ENCODE results near the gene CYFIP1.

CYFIP1 gene

GRCh38 chr15:22915866-22916515, 64.2 kb downstream of the CYFIP1 start:
- DNase-seq = no peak

DNA sequence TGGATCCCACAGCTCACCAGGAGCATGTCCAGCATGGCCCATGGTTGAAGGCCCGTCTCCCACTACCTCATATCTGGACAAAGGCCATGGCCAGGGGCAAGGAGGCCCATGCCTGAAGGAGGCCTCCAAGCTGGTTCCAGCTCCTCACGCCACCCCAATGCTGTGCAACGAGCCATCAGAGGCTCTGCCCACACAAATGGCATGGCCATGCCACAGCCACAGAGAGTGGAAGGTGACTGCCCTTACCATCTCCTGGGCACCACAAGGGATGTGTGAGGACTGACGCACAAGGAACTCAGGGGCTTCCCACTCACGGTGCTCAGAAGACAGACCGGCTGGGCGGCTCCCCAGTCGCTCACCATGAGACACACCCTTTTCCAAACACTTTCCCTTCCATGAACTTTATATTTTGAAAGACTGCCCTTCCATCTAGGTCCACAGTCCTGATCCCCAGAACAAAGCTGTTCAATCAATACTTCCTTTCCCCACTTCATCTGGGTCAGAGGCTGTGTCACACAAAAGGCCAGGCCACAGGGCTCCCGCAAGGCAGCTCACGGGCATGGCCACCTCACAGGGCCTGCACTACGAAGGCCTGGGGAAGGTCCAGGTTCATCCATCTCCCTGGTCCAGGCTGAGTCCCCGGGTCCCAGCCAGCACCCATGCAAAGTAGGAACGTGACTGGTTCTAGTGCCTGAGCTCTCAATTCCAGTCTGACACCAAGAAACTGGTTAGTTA, 66.4 kb downstream of the CYFIP1 start:
- DNase-seq = no peak

GRCh38 chr15:22912256-22912655, 67.9 kb downstream of the CYFIP1 start:
- DNase-seq = no peak

DNA sequence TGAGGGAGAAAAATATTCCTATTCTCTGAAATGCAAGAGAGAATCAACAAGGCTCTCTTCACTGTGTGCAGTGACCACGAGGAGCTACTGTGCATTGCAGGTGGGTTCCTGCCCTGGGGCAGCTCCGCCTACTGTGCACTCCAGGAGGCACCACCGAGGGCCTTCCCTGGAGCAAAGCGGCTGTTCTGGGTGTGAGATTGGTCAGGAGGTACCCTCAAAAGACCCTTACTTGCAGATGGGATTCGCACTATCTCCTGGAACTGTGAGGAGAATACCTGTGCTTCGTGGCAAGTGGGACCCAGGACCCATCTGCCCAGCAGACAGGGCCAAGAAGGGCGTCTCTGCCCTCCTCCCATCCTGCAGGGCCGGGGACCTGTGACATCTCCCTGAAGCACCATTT, 68.9 kb downstream of the CYFIP1 start:
- DNase-seq = no peak

DNA sequence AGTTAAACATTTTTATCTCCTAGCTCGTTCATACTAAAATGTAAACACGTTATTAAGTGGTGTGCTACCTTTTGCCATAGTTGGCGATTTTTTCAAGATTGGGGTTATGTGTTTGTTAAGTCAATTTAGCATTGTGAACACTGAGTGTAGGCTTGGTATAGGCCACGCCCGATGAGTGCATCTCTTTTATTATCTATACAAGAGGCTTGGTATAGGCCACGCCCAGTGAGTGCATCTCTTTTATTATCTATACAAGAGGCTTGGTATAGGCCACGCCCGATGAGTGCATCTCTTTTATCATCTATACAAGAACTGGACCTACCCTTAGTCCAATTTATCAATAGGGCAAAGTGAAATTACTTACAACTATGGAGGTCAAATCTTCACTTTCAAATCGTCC, 71.3 kb downstream of the CYFIP1 start:
- DNase-seq = no peak

DNA sequence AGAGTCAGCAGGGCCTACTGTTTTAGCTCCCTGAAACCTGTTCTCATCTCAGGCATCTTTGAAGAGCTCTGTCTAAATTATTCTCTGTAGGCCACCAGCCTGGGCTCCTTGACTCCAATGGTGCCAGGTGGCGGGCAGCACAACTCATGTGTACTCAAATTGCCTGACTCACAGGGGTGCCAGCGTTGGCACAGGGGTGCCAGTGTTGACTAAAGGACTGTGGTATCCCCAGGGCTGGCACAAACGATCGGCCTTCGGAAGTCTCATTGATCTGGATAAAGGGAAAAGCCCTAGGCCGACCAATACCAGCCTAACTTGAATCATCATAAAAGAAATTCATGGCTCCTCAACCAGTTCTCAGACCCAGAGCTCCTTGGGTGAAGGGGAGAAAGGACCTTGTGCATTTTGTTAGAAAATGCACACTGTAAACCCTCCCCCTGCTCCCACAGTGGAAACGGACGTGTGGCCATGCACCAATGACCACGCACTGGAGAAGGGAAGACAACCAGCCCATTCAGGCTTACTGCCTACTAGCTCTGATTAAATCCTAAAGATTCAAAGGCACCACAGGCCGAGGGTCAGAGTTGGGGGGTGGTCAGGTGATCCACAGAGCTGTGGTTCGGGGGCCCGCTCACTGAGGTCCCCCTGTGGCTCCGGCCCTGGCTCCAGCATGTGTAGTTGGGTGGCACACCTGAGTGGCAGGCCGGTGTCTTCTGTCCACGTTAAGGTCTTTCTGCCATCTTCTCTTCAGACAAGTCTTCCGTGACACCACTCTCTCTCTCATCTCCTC, 72.8 kb downstream of the CYFIP1 start:
- DNase-seq = no peak

DNA sequence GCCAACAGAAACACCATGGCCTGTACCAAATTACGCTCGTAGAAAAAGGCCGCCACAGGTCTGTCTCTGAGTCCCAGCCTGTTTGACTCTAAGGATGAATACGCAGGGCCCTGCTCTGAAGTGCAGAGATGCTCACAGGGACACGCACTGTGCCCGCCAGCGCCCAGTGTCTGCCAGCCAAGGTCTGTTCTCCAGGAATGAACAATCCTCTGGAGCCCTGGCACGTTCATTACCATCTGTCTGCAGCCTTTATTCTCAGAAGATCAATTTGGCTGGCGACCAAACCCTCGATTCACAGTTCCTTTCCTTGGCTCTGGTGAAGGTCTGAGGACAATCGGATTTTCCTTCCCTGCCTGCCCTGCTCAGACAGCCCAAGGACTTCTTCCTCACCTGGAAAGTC, 75.4 kb downstream of the CYFIP1 start:
- no peak for DNase-seq

- DNase-seq = no peak
These were observed 76.1 kb downstream of the CYFIP1 start for GRCh38 chr15:22903961-22904534.

DNA sequence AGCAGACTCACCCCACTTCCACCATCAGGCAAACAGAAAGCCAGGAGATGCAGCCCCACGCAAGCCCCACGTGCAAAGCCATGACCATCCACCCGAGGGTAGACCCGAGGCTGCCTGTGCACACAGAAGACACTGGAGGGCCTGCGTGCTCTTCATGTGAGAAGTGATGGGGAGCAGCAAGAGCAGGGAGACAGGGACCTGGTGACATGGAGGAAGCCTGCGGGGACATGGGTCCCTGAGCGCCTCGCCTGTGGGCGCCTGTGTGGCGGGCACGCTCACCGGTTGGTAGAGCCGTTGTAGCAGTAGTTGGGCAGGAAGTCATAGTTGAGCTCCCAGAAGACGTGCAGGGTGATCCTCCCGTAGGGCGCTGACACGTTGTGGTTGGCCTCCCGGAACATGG, 76.7 kb downstream of the CYFIP1 start:
- no peak for DNase-seq

- DNase-seq = no peak
These were observed 77.2 kb downstream of the CYFIP1 start for GRCh38 chr15:22902981-22903380.

GRCh38 chr15:22902578-22902977, 77.6 kb downstream of the CYFIP1 start:
- no peak for DNase-seq

DNA sequence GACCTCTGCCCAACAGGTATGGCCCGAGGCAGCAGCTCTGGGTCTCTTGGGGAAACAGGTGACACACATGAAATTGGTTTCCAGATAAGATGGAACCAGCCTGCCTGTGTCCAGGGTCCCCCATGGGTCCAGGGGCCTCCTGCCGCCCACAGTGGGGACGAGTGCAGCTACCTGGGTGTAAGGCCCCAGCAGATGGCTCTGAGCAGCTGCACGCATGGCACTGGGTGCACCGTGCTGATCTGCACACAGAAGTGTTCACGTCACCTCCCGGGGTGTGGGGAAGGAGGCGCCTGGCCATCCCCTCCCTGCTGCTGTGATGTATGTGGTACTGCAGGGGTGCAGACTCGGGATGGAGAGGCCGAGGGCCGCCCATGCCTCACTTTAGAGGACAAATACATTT, 78.1 kb downstream of the CYFIP1 start:
- DNase-seq = no peak

- no peak for DNase-seq
These were observed 84.5 kb downstream of the CYFIP1 start for GRCh38 chr15:22895465-22896190.

DNA sequence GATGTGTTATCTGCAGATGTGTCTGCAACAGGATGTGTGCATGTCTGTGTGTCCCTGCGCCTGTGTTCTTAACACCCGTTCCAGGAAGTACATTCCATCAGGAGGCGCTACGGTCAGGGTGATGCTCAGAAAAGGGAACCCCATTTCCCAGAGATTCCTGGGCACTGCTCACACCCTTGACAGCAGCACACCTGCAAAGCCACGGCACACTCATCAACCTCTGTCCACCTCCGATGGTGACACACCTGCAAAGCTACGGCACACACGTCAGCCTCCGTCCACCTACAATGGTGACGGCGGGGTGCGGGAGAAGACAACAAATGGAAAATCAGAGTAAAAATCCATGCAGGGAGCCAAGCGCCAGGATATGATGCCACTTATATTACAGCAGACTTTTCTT, 86.3 kb downstream of the CYFIP1 start:
- DNase-seq = no peak

- no peak for DNase-seq
These were observed 87.1 kb downstream of the CYFIP1 start for GRCh38 chr15:22893081-22893480.

GRCh38 chr15:22892333-22892732, 87.8 kb downstream of the CYFIP1 start:
- DNase-seq = no peak

- no peak for DNase-seq
These were observed 88.5 kb downstream of the CYFIP1 start for GRCh38 chr15:22891426-22892210.

DNA sequence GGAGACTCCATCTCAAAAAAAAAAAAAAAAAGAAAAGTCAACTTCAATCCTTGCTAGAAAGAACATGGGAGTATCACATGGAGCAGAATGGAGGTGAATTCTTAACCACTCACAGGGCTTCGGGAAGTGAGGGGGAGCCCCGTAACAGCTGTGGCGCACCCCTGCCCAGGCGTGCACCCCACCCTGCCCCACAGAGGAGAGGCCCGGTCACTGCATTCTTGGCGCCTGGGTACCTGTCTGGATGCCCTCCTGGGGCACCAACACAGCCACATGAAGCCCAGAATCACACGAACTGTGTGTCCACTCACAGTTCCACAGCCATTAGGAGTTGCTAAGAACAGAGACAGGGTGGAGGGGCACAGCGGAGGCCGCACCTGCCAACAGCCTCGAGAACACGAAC, 89.9 kb downstream of the CYFIP1 start:
- no peak for DNase-seq

GRCh38 chr15:22889146-22889818, 90.9 kb downstream of the CYFIP1 start:
- DNase-seq = no peak

DNA sequence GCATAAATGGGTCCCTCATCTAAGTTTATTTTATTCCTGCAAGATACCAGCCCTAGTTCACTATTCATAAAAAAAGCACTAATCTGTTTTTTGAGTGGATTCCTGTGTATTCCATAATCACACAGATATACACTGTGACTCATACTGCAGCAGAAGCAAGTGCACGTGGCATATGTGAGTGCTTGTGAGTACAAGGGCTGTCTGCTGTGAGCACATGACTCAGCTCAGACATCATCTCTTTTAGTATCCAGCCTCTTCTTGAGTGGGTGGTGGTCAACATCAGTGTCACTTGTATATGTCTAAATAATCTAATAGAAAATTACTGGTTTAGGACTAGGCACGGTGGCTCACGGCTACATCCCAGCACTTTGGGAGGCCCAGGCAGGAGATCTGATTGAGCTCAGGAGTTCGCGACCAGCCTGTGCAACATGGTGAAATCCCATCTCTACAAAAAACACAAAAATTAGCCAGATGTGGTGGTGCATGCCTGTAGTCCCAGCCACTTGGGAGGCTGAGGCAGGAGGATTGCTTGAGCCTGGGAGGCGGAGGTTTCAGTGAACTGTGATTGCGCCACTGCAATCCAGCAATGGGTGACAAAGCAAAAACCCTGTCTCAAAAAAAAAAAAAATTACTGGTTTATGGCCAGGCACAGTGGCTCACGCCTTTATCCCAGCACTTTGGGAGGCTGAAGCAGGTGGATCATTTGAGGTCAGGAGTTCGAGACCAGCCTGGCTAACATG, 91.9 kb downstream of the CYFIP1 start:
- no peak for DNase-seq

Data from stimulated activated naive CD4-positive, alpha-beta T cell (primary cell).